HG03460 (cell line): Measurements from ENCODE around the gene TBC1D5.

Experiments
- ATAC-seq: cut with Tn5 transposase; IDR thresholded peaks from one replicate; pipeline ENCODE4 v1.9.1; 2021; ENCODE audit not compliant: unreplicated experiment

Gene TBC1D5

DNA sequence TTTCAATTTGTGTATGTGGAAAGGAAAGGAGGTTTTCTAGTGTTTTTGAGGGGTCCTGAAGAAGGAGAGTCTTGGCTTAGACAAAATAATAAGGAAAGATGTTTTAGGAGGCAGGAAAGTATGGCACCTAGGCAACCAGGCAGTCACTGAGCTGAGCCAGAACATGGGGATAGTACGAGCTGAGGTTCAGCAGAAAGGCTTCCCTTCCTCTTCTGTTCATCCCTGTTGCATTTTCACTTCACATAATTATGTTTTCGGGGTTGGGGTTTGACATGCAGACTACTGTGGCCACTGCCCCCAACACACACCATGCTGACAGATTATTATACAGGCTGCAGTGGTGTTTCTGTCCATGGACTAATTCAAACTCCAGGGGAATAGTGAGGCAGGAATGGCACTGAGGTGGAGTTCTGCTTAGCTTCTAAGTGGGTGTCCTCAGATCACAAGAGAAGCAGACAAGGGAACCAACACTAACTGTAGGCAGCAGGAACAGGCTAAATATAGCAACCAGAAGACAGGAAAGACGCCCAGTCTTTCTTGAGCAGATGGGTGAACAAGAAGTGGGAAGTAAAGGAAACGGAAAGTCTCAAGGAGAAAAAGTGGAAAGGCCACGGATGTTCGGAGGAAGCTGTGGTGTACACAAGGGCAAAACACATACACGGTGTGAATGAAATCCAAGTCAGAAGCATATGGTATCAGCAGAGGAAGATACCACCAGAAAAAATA is 551.9 kb downstream of the TBC1D5 start:
- no peak for ATAC-seq

DNA sequence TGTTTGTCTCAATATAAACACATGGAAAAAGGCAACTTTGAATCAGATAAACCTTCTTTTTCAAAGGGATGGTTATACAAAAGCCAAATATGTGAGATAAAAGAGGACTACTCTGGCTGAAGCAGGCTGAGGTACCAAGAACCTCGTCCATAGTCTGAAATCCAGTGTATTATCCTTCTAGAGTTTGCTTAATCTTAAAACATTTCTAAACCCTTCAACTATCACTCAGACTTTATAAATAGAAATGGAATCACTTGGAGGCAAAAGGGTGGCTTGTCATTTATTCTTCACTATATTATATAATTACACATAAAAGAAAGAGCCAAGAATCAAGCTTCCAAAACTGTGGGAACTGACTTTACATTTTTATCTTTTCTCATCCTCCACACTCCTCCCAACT is 554.1 kb downstream of the TBC1D5 start:
- no peak for ATAC-seq

DNA sequence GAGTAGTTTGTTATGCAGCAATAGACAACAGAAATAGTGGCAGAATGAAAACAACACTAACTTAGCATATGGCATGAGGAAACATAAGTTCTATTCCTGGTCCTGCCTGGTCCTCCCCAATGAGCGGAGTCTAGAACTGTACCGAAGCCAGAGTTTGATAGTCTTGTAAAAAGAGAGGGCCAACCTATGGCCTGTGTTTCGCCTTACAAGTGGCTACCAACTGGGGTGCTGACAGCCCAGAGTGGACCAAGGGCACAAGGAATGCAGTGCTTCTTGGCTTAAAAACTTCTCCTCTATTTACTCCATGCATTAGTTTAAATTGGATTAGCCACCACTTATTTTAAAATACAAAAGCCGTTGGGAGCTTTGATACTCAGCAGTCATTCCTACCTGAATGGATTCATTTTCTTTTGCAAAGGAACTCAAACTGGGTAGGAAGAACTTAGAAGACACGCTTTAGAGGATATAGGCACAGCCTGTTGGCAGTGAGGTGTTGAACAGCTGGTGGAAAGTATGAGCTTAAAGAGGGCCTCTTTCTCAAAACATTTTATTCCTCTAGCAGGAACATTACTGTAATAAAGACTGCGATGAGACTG is 554.7 kb downstream of the TBC1D5 start:
- no peak for ATAC-seq

DNA sequence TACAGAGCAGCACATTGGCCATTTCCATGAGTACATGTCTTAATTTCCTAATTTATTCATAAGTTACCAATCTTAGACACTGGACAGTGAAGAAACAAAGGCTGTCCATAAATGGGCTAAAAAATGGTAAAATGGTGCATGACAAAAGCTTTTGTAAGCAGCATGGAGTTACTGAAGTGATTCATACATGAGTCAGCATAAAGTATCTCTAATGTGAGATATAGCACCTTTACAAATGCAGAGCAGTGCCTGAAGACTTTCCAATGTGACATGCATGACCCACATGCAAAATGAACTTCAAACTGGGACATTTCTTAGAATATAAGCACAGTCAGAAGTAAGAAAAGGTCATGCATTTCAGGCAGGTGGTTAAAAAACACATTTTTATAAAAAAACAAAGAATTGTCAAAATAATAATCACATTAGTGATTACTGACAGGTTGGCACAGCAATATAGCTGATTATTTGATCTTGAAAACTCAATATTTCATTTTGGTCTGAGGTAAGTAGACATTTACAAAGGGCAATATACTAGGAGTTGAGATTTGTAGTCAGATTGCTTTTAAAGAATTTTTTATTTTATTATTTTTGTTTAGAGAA is 558.4 kb downstream of the TBC1D5 start:
- ATAC-seq: no peak

DNA sequence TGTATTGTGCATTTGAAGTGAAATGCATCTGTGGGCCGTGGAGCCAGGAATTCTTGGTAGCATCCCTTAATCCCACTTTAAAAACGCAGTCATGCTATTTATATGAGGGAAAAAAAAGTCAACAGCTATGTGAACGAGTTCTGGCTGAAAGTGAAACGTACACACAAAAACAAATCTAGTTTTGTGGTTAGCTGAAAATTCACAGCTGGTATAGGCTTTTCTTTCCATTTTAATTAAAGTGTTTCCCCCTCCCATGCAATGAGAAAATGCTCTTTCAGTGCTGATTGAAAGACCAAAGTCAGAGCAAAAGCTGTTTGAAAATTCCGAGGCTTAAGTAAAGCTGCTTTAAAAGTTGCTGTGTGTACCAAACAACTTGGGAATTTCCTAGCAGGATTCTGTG is 560.3 kb downstream of the TBC1D5 start:
- peak; percentile 59 for ATAC-seq

DNA sequence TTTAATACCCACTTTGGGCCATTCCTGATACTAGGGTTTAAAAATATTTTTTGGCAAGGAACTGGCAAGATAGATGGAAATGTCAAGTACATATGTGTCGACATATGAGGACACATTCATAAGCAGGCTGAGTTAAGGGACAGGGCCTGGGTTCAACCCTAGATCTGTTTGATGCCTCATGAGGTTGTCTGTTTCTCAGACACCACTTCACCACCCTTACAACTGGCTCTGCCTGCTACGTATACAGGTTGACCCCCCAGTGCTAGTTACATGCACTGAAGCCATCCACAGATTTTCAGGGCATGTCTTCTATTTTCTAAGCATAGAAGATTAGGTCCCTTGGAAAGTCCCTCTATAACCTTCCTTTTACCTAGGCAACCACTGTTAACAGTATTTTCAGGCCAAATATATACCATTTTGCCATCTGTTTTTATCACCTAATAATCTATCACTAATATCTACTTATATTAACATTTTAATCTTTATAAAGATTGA is 561.0 kb downstream of the TBC1D5 start:
- ATAC-seq: no peak

DNA sequence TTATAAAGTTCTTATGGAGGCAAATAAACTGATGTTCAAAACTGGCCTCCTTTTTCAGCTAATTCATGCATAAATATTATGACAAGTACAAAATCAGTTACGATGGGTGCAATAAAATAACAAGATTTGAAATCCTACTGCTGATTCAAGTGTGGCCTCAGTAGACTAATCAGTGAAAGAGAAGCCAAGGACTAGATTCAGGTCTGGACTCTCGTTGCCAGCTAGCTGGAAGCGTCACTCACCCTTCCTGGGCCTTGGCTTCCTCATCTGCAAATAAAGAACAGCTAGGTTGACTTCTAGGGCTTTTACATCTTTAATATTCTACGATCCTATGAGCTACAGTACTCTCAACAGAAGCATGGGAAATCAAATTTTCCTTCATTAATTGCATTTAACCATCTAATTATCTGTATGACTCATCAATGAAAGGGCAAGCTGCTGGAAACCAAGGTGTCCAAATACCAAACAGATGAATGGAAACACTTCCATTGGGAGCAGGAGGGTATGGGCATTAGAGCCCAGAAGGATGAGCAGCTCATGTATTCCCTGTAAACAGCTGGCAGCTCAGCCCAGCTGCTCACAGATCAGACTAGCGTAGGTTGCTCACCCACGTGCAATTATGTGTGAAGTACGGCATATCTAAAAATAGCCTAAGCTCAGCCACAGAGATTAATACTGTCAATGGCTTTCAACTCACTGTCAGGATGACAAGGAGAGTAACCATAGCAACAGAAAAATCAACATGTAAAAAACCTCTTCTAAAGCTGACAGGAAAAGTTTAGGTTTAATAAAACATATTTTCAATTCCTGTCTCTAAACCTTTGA is 562.8 kb downstream of the TBC1D5 start:
- peak; percentile 63 for ATAC-seq

DNA sequence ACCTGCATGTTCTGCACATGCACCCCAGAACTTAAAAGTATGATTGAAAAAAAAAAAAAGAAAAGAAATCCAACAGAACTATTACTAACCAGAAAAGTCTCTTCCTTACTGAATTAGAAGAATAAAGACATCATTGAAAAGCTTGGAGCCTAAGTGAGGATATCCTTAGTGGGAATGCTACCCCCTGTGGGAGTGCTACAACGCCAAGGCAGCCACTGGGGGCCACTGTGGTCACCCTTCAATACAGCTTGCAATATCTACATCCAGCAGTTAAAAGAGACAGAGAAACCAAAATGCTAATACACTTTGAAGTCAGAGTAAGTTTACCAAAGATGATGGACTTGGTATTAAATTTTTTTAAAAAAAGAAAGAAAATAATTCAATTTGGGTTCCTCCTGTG is 565.7 kb downstream of the TBC1D5 start:
- no peak for ATAC-seq

DNA sequence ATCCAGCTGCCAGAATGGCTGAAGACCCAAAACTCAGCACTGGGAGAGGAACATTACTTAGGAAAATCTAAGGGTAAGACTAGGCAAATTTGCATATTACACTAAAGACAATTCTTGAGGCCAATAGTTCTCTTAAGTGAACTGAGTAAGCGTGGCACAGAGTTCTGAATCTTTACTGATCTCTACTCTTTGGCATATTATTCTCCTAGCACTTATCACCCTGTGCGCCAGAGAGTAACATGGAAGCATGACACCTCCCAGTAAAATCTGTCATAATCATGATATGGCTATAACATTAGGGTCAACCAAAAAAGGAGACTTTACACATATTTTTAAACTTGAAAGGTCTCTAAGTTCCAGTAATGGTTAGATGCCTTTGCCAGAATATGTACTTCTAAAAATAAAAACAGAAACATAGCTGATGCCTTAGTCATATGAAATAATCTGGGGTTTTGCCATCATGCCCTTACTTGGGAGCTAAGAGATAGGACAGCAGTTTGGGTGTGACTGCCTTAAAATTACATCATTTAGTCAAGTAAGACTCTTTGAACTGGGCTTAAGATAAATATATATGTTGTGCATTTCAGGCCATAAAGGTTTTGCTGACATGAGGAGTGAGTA is 567.1 kb downstream of the TBC1D5 start:
- ATAC-seq: no peak

DNA sequence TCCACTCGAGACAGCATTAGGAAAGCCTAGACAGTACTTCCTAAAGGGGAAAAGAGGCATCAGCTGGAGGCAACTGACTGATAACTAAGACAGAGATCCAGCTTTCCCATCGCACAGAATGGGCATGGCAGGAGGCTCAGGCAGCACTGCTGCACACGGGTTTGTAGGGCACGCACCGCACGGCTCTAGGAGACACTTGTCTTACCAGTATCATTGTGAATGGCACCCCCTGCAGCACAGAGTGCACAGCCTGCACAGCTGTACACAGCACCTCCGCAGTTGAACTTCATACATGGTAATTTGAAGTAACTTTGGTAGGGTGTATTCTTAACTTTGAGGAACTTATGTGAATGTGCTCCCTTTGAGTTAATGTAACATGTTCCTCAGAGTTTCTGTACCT is 576.1 kb downstream of the TBC1D5 start:
- ATAC-seq: no peak

DNA sequence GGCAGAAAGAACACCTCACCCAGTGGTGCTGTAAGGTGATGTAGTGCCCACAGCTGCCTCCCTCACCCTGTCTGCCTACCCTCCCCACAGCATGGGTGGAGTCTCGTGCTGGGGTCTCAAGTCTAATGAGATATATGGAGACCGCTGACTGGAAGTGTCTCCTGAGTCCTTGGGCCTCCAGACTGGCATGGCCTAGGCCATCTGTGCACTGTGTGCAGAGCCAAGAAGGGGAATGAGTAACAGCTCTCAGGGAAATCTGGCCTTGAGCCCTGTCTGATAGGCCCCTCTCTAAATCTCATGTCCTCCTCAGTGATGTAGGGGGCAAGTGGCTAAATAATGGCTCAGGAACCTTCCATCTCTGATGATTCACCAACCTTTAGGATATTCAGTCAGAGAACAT is 580.3 kb downstream of the TBC1D5 start:
- ATAC-seq: no peak

DNA sequence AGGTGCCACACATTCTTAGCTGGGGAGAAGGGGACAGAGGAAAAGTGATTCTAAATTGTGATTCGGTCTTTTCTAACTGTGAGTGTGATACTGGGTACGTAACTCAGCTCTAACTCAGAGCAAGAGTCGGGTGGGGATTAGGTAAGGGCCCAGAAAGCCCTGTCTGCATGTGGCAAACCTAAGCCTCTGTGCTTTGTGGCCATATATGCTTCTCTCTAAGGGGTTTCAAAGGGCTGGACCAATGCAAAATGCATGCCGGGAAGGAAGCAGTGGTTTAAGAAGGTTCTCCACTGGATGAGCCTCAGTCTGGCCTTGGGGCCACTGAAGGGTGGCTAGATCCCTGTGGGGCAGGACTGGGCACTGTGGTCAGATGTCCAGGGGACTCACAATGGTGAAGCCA is 581.8 kb downstream of the TBC1D5 start:
- ATAC-seq: no peak

DNA sequence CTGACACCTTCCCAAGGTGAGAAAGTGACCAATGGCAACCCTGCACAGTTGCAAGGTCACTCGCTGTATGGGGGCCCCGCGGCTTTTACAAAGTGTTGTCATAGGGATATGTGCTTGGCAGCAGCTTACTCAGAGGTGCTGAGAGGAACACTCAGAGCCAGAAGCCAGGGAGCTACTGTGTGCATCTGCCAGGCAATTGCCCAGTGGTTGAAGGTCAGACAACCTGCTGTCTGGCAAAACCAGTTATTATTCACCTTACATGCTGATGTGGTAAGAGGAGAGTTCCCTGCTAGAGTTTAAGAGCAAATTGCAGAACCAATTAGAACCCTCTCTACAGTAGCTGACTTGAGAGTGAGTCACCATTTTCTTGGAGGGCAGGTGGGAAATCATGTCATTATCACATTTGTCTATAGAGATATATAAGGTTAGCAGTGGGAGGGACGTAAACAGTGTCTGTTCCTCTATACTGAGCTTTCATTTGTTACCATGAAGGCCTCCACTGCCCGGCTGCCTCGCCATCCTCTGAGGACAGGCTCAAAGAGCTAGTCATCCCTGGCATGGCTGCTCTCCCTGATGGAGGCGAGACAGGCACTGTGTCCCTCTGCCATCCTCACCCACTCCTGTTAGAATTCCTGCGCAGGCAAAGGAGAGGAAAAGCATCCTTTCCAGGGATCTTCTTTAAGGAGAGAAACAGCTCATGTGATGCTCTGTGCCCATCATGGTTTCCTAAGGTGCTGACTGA is 583.3 kb downstream of the TBC1D5 start:
- no peak for ATAC-seq

DNA sequence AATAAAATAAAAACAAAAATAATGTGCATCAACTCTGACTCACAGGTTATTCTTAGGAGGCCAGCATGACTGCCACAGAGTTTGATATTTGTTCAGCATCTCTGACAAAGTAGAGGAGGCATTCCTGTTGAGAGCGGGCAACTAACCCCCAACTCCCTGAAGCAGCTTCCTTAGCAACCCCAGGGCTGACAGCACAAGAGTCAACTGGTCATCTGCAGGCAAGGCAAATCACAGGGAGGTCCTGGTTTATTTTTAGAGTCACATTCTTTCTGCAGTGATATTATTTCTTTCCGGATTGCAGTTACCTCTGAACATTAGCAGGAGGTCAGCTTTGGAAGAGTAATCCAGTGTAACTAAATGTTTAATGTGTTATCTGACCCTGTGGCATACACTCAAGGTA is 584.7 kb downstream of the TBC1D5 start:
- no peak for ATAC-seq

DNA sequence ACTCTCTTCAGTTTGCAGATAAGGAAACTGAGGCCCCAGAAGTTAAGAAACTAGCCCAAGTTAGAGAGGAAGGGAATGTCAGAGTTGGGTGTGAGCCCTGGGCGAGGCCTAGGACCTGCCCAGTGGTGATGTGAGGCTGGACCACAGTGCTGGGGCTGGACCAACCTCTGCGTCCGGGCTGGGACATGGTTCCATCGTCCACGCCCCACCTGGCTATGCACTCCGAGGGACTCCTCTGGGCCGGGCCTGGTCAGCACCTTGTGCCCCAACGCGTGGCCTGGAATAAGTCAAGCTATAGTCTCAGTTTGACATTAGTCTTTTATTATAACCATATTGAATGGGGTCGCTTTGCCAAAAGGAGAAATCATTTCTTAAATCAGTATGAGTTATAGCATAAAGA is 585.6 kb downstream of the TBC1D5 start:
- ATAC-seq: no peak

DNA sequence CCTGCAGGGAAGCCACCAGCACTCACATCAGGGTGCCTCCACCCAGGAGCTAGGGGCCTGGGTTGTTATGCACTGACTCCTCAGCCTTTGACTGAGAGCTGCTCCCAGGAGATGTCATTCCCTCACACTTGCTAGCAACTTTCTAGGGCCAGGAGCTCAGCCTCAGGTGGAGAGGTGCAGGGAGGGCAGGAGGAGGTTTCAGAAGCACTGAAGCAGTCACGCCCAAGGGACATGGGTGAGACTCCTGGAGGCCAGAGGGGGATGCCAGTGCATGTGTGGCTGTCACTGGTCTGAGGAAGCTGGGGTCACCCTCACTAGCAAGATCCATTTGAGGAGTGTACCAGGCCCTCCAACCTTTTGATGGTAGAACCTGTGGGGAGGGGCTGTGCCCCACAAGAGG is 586.5 kb downstream of the TBC1D5 start:
- ATAC-seq: no peak

DNA sequence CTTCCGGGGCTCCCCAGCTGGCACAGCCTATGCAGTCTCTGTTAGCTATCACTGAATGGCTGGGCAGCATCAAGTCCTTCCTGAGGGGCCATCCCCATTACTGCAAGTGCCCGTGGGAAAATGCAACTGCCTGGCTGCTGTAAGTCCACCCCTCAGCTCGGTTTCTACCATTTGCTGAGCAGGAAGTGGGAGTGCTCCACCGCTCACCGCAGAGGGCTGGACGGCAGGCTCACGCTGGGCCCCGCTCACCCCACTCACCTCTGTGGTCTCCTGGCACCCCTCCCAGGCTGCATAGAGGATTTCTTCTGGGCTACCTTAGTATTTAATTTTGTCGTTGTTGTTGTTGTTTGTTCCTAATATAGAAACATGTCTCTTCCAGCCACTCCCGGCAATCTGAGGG is 587.5 kb downstream of the TBC1D5 start:
- ATAC-seq: no peak

DNA sequence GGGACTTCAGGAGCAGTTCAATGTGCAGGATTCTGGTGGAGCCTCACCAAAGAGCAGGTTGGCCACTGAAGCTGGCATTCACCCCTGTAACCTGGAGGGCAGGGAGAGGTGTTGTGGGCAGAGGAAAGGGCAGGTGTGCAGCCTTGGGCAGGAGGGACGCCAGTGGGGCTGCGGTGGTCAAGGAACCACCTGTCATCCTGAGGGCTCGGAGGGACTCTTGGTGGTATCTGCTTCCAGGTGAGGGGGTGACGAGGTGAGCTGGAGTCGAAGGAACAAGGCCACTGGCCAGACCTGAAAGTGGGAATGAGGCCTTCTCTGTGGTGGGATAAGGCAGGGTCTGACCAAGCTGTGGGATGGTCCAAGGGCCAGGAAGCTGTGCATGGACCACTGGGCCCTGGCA is 588.2 kb downstream of the TBC1D5 start:
- ATAC-seq: no peak

DNA sequence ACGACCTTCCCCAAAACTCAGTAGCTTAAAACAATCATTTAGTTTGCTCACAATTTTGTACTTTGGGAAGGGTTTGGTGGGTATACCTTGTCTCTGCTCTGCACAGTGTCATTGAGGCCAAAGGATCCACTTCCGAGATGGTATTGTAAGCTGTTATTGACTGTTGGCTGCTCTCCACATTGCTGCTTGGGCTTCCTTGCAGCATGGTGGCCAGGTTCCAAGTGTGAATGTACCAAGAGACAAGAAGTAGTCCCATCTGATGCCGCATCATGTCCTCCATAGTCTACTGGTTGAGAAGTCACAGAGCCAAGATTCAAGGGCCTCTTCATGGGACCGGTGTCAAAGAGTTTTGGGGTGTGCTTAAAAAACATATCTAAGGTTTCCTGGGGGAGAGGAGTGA is 589.2 kb downstream of the TBC1D5 start:
- ATAC-seq: no peak

DNA sequence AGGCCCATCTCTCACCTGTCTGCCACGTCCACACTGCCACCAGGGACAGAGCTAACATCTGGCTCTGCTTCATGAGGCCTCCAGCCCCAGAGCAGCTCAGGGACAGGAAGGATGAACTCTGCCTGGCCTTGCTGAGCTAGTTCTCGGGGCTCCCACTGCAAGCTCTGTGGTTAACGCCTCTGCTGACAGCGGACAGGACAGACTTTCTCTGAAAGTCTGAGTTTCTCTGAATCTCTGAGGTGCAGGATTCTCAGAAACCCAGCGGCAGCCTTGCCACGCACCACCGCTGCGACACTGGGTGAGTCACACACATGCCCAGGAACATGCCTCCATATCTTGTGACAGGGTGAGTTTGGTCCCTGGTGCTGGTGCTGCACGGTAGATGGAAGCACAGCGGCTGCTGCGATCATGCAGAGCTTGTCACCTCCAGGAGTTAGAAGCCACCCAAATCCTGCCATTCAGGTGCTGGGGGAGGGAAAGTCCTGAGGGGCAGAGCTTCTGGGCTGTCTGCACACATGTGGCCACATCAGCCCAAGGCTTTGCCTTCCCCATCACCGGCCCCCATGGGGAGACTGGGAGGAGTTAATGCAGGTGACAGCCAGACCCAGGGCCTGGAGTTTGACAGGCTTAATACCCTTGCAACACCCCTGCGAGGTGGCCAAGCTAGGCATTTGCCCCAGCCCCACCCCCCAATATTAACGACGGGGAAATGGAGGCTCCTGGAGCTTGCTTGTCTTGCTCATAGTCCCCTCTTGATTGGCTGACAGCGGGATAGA is 590.6 kb downstream of the TBC1D5 start:
- peak; percentile 96 for ATAC-seq
